Nephron (organoid): ENCODE data around the gene BCL7C.

Source experiments
- H3K27ac Mint-ChIP-seq, 3 experiments: 2 replicates each; pipeline ENCODE4 v1.8.0; 2020; ENCODE audit warnings: mixed read lengths in 3 of 3, mild to moderate bottlenecking in 2 of 3, moderate library complexity in 1 of 3
- H3K27me3 Mint-ChIP-seq: 2 replicates; pipeline ENCODE4 v1.8.0; 2021; ENCODE audit warnings: low read depth, mild to moderate bottlenecking, moderate library complexity, mixed read lengths
- H3K36me3 Mint-ChIP-seq: 2 replicates; pipeline ENCODE4 v1.8.0; 2020; ENCODE audit warnings: low read depth, mixed read lengths
- H3K4me1 Mint-ChIP-seq: 2 replicates; pipeline ENCODE4 v1.8.0; 2020; ENCODE audit warnings: mixed read lengths
- H3K4me3 Mint-ChIP-seq, 3 experiments: 2 replicates each; pipeline ENCODE4 v1.8.0; 2020; ENCODE audit warnings: mild to moderate bottlenecking in 3 of 3, mixed read lengths in 3 of 3, moderate library complexity in 2 of 3
- H3K9me3 Mint-ChIP-seq: 2 replicates; pipeline ENCODE4 v1.8.0; 2020; ENCODE audit warnings: mixed read lengths
- TF ChIP-seq, protein P1 (sequence below), 3 experiments: fragments of 200-600 bp; sonication (generic); IDR thresholded peaks; one replicate each; pipeline ENCODE4 v1.5.0; 2021; ENCODE audit warnings: antibody characterized with exemption in 3 of 3; ENCODE audit not compliant: unreplicated experiment in 3 of 3

Gene BCL7C

DNA sequence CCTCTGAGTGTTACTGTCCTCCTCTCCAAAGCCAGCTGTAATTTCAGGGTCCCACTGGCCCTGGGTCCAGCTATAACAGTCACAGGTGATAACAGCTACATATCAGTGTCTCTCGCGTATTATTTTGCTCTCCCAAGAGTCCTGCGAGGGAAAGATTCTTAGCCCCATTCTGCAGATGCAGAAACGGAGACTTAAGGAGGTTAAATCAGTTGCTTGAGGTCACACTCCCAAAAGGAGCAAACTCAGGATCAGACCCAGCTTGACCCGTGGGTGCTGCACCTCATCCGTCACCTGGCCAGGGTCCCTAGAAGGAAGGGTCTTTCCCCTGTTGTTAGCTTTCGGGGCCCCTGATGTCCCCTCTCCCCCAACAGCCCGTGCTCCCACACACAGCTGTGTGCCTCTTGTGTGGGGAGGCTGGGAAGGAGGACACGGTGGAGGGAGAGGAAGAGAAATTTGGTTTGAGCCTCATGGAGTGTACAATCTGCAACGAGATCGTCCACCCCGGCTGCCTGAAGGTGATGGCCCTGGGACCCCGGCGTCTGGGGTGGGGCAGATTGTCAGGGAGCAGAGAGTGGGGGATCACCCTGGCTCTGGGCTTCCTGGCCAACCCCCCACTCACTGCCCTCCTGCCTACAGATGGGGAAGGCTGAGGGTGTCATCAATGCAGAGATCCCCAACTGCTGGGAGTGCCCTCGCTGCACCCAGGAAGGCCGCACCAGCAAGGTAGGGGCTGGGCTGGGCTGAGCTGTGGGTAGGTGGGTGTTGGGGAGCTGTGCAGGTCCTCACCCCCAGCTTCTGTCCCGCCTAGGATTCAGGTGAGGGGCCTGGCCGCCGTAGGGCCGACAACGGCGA, 33.3 kb upstream of the BCL7C start:
- H3K9me3 Mint-ChIP-seq, result no peaks in the 10 kb centered on the region
- H3K27me3 Mint-ChIP-seq, result no peaks in the 10 kb centered on the region

GRCh38 chr16:30925995-30926811, 32.3 kb upstream of the BCL7C start:
- H3K4me1 Mint-ChIP-seq, result peaks cover 20% of the 10 kb centered on the region
- H3K36me3 Mint-ChIP-seq, result peaks cover 10% of the 10 kb centered on the region
- TF ChIP-seq, protein P1, sequence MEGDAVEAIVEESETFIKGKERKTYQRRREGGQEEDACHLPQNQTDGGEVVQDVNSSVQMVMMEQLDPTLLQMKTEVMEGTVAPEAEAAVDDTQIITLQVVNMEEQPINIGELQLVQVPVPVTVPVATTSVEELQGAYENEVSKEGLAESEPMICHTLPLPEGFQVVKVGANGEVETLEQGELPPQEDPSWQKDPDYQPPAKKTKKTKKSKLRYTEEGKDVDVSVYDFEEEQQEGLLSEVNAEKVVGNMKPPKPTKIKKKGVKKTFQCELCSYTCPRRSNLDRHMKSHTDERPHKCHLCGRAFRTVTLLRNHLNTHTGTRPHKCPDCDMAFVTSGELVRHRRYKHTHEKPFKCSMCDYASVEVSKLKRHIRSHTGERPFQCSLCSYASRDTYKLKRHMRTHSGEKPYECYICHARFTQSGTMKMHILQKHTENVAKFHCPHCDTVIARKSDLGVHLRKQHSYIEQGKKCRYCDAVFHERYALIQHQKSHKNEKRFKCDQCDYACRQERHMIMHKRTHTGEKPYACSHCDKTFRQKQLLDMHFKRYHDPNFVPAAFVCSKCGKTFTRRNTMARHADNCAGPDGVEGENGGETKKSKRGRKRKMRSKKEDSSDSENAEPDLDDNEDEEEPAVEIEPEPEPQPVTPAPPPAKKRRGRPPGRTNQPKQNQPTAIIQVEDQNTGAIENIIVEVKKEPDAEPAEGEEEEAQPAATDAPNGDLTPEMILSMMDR (IDR thresholded peaks at IDR 0.05; ENCODE audit: unreplicated experiment in 3 of 3), result no peak
- H3K4me3 Mint-ChIP-seq, result peak overlapping the region; percentile 78 to 84 (median 83)
- peak overlapping the region; percentile 60 to 70 (median 69) for H3K27ac Mint-ChIP-seq
- H3K9me3 Mint-ChIP-seq, result no peaks in the 10 kb centered on the region
- H3K27me3 Mint-ChIP-seq, result peaks cover 4% of the 10 kb centered on the region

More for the DNA sequence above, 33.3 kb upstream of the BCL7C start:
- Mint-ChIP-seq H3K27ac (peak overlapping the region; percentile 7 to 70 (median 69)), H3K4me1 (peaks cover 20% of the 10 kb centered on the region), H3K4me3 (peak overlapping the region; percentile 78 to 84 (median 83)), H3K36me3 (peaks cover 16% of the 10 kb centered on the region)
- TF ChIP-seq, protein P1 (IDR thresholded peaks at IDR 0.05; ENCODE audit: unreplicated experiment in 3 of 3), result no peak

DNA sequence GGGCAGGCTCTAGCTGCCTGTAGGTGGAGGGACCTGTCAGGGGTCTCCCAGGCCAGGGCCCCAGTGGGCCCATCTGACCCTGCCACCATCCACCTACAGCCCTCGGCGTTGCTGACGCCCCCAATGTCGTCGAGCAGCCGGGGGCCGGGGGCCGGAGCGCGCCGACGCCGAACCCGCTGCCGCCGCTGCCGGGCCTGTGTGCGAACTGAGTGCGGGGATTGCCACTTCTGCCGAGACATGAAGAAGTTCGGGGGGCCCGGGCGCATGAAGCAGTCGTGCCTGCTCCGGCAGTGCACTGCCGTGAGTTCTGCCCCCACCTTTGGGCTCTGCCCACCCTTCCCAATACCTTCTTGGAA, 31.7 kb upstream of the BCL7C start:
- Mint-ChIP-seq H3K36me3 (peaks cover 4% of the 10 kb centered on the region), H3K9me3 (no peaks in the 10 kb centered on the region), H3K4me3 (peak overlapping the region; percentile 83 to 92 (median 84)), H3K4me1 (peaks cover 20% of the 10 kb centered on the region), H3K27ac (peak overlapping the region; percentile 60 to 70 (median 69)), H3K27me3 (peaks cover 4% of the 10 kb centered on the region)
- TF ChIP-seq, protein P1 (IDR thresholded peaks at IDR 0.05; ENCODE audit: unreplicated experiment in 3 of 3), result no peak

DNA sequence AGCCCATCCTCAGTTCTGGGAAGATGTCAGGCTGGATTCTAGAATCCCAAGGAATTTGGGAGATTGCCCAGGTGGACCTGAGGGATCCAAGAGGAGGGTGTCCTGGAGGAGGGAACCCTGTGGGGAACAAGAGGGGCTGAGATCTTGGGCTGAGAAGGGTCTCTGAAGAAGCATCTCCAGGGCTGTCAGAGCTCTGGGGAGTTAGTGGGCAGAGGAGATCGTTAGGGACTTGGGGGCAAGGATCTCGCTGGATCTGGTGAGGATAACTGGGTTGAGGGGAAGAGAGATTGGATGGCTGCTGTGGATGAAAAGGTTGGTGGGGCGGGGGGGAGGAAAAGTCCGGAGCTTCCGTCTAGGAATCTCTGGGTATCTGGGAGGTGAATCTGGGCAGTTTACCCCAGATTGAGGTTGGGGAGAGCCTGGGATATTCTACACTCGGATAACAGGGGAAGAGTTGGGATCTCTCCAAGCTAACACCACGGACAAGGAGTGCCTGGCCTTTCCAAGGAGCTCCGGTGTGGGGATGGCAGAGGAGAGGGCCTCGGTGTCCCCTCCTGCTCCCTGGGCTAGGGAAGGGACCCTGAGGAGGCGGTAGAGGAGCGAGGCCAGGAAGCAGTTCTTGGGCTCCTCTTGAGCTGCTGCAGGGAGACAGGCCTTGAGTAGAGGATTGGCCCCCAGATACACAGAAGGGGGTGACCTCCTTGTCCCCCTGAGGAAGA, 31.2 kb upstream of the BCL7C start:
- Mint-ChIP-seq H3K4me3 (peak overlapping the region; percentile 84 to 92 (median 90)), H3K27me3 (peaks cover 4% of the 10 kb centered on the region), H3K9me3 (no peaks in the 10 kb centered on the region), H3K27ac (peak overlapping the region; percentile 72 to 95 (median 79)), H3K36me3 (peaks cover 4% of the 10 kb centered on the region), H3K4me1 (peaks cover 20% of the 10 kb centered on the region)
- TF ChIP-seq, protein P1 (IDR thresholded peaks at IDR 0.05; ENCODE audit: unreplicated experiment in 3 of 3), result no peak

- peaks cover 4% of the 10 kb centered on the region for H3K36me3 Mint-ChIP-seq
- peak overlapping the region; percentile 84 to 92 (median 90) for H3K4me3 Mint-ChIP-seq
- H3K27me3 Mint-ChIP-seq, result peaks cover 4% of the 10 kb centered on the region
- peaks cover 20% of the 10 kb centered on the region for H3K4me1 Mint-ChIP-seq
- TF ChIP-seq, protein P1 (IDR thresholded peaks at IDR 0.05; ENCODE audit: unreplicated experiment in 3 of 3), result no peak
- H3K27ac Mint-ChIP-seq, result peak overlapping the region; percentile 72 to 95 (median 79)
- no peaks in the 10 kb centered on the region for H3K9me3 Mint-ChIP-seq
These were observed 30.4 kb upstream of the BCL7C start for GRCh38 chr16:30924076-30924912.
